Lung (tissue), 12 donors: ENCODE results near the gene MAT1A. TPM values are rescaled to one million over a fixed set of nuclear protein-coding genes. Genes with fewer than 3 reads are reported as not detected.

ENCODE experiments used
- ATAC-seq: fragments of 200-7000 bp; cut with Tn5 transposase; one replicate; pipeline ENCODE4 v1.9.1; 2020; ENCODE audit warnings: moderate number of reproducible peaks; ENCODE audit not compliant: insufficient read depth, low FRiP score
- DNase-seq, 3 donors: peaks; one replicate each; pipeline ENCODE4 v3.0.0-alpha.2; 2013 to 2017
- H3K27ac ChIP-seq, 2 donors: one replicate each; pipeline ENCODE4 v1.5.1; 2013; ENCODE audit warnings: mild to moderate bottlenecking in 2 of 2, moderate library complexity in 2 of 2, control low read depth in 1 of 2, inconsistent platforms in 1 of 2, low read depth in 1 of 2, low read length in 1 of 2
- H3K27me3 ChIP-seq, 3 donors: one replicate each; pipeline ENCODE4 v1.5.1; 2013; ENCODE audit warnings: low read length in 2 of 3; ENCODE audit not compliant: control insufficient read depth in 3 of 3, insufficient read depth in 3 of 3
- H3K36me3 ChIP-seq, 4 donors: one replicate each; pipeline ENCODE4 v1.5.1; 2013; ENCODE audit warnings: low read length in 4 of 4, mild to moderate bottlenecking in 1 of 4, moderate library complexity in 1 of 4; ENCODE audit not compliant: control insufficient read depth in 4 of 4, insufficient read depth in 4 of 4
- H3K4me1 ChIP-seq, 5 donors: one replicate each; pipeline ENCODE4 v1.5.1; 2013; ENCODE audit warnings: low read length in 5 of 5, mild to moderate bottlenecking in 2 of 5, moderate library complexity in 1 of 5; ENCODE audit not compliant: control insufficient read depth in 5 of 5, insufficient read depth in 5 of 5
- H3K4me3 ChIP-seq: one replicate; pipeline ENCODE4 v1.5.1; 2013; ENCODE audit warnings: mild to moderate bottlenecking, control low read depth, moderate library complexity
- H3K9ac ChIP-seq, 2 donors: one replicate each; pipeline ENCODE4 v1.5.1; 2013; ENCODE audit warnings: low read length in 2 of 2, control low read depth in 1 of 2; ENCODE audit not compliant: insufficient read depth in 1 of 2
- H3K9me3 ChIP-seq, 4 donors: one replicate each; pipeline ENCODE4 v1.5.1; 2013; ENCODE audit warnings: low read length in 3 of 4, mild to moderate bottlenecking in 1 of 4, moderate library complexity in 1 of 4; ENCODE audit not compliant: control insufficient read depth in 4 of 4, insufficient read depth in 3 of 4
- CTCF ChIP-seq: IDR thresholded peaks from 2 replicates; pipeline ENCODE4 v1.5.1; 2012; ENCODE audit warnings: mild to moderate bottlenecking; ENCODE audit errors: control extremely low read depth, extremely low read depth
- WGBS, 2 donors: extraction: QIAGEN DNeasy Blood & Tissue Kit; methylation state at CpG; one replicate each; pipeline ENCODE4 v1.1.7; 2013; 5-methylcytosine and 5-hydroxymethylcytosine counted together
- polyA plus RNA-seq, 2 donors: library from polyadenylated mRNA; stranded (reverse); fragments of 200-250 nt; gene quantifications; one replicate each; pipeline ENCODE4 v1.2.1, GENCODE V29; 2013
- total RNA-seq, 2 donors: library from RNA; depleted of rRNA in 1 of 2; stranded (reverse); fragments of >200 nt in 1 of 2; gene quantifications; one replicate each; pipeline ENCODE4 v1.2.1, GENCODE V29; 2014 to 2021
- donor health status: control.
- donor health status: control.
- donor health status: Bipolar disorder and iron deficiency.
- donor health status: healthy.
- donor health status: DM: yes; HTN: yes; CAD: no.

MAT1A gene
- total and polyA plus RNA-seq, 4 donors: 0.30 to 1.1 (median 0.43) TPM

- no peaks in the 10 kb centered on the region for H3K36me3 ChIP-seq
- no peak overlapping the region for H3K9ac ChIP-seq
- H3K27me3 ChIP-seq: no peaks in the 10 kb centered on the region
- DNase-seq: no peak
- no peak for ATAC-seq
- TF ChIP-seq CTCF: no peak
- no peak overlapping the region for H3K27ac ChIP-seq
- no peaks in the 10 kb centered on the region for H3K4me1 ChIP-seq
- no peaks in the 10 kb centered on the region for H3K9me3 ChIP-seq
- H3K4me3 ChIP-seq: no peak overlapping the region
- 57 to 68% methylated on average over 7 of the region's 7 CpGs for WGBS, 2 donors
These were observed 16.5 kb downstream of the MAT1A start for GRCh38 chr10:80272793-80273522.

DNA sequence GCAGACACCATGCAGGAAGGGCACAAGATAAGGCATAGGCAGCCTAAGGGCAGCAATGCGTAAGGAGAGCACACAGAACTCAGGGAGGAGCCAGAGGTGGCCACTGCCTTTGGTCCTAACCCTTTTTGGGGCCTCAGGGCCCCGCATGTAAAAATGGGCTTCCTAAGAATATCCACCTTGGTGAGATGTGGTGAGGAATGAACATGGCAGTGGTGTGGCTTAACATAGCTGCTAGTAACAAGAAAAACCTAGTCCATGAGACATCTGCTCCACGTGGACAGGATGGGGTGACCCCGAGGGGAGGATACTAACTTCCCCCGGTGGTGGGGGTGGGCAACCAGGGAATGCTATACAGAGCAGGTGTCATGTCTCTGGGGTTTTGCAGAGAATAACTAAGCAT is 18.0 kb downstream of the MAT1A start:
- H3K9me3 ChIP-seq: no peaks in the 10 kb centered on the region
- DNase-seq (no peak), ATAC-seq (no peak)
- H3K27ac ChIP-seq: no peak overlapping the region
- 62 to 78% methylated on average over 5 of the region's 5 CpGs for WGBS, 2 donors
- H3K36me3 ChIP-seq: no peaks in the 10 kb centered on the region
- H3K4me3 ChIP-seq: no peak overlapping the region
- no peaks in the 10 kb centered on the region for H3K4me1 ChIP-seq
- TF ChIP-seq CTCF: no peak
- no peaks in the 10 kb centered on the region for H3K27me3 ChIP-seq
- H3K9ac ChIP-seq: no peak overlapping the region

DNA sequence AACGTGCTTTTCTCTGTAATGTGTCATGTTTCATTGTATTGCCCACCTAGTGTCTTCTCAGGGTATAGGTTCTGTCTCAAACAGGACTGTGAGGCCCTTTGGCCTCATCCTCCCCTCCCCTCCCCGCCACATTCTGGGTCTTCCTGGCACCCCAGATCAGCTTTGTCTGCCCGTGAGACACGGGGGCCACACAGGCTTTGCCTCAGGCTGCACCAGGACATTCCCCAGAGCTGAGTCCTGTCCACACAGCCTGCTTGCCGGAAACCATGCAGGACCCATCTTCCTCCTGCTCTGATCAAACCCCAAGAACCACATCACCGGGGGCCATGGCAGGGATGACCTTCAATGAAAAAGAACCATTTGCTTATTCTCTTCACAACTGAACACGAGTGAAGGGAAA is 18.6 kb downstream of the MAT1A start:
- no peak for TF ChIP-seq CTCF
- Histone ChIP-seq H3K27me3 (no peaks in the 10 kb centered on the region), H3K27ac (no peak overlapping the region), H3K4me3 (no peak overlapping the region), H3K9me3 (no peaks in the 10 kb centered on the region), H3K9ac (no peak overlapping the region), H3K36me3 (no peaks in the 10 kb centered on the region), H3K4me1 (no peaks in the 10 kb centered on the region)
- no peak for DNase-seq
- no peak for ATAC-seq
- 88% methylated on average over 7 of the region's 7 CpGs for WGBS, 2 donors
